HG02870 (cell line): Measurements from ENCODE around the gene GALNTL6.

Experiments
- ATAC-seq: cut with Tn5 transposase; IDR thresholded peaks from one replicate; pipeline ENCODE4 v1.9.1; 2021; ENCODE audit warnings: mild to moderate bottlenecking, moderate library complexity; ENCODE audit not compliant: unreplicated experiment

GALNTL6 gene

DNA sequence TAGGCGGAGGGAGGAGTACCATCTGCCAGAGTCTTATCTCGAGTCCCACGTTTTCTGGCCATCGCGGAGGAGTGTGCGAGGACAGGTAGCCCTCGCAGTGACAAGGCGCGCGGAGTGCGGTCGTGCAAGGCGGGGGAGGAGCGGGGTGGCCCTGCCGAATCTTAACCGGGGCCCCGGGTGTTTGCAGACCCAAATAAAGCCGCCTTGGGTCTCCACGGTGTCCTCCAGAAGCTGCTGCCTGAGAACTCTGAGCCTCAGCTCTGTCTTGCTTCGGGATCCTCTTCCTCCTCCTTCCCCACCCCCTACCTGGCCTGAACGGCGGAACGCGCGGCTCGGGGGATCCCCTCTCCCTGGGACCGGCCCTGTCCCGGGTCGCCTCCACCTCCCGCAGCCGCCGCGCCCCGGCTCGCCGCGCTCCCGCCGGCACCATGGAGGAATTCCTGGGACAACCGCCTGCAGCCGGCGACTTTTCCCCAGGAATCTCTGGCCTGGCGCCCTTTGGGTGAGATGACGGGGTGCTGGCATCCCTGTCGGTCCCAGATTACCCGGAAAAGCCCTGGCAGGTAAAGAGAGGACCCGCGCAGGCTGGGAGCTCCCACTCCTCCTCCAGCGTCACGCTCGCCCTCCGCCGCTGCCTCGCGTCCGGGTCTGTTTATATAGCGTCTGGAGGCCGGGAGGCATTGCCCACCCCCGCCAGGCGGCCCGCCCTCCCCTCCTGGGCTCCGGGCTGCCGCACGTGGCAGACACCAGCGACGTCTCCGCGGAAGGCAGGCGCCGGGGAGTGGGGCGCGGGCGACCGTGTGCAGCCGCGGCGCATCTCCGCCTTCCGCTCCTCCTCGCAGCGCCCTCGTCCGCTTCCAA, at the start of gene GALNTL6:
Gene GALNTL6 (plus strand): TSS at position 740 of the 861 bp plus-strand sequence.
- ATAC-seq: no peak

DNA sequence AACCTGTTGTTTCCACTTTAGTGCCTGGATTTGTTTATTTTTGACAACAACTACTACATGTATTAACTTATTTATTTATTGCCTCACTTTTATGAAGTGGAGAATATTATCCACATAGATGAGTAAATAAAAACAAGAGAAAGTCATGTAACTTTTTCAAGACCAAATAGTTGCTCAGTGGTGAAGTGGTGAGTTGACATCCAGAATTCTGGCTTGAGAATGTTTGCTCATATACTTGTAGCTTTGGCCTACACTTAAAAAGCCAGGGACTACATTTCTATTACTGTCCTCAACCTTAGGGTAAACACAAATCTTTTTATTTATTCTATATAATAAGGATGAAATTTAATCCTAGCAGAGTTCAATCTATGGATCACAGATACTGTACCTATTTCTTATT, 47.7 kb upstream of the GALNTL6 start:
- no peak for ATAC-seq

- no peak for ATAC-seq
Observed at GRCh38 chr4:171774642-171775190, 38.5 kb upstream of the GALNTL6 start.

DNA sequence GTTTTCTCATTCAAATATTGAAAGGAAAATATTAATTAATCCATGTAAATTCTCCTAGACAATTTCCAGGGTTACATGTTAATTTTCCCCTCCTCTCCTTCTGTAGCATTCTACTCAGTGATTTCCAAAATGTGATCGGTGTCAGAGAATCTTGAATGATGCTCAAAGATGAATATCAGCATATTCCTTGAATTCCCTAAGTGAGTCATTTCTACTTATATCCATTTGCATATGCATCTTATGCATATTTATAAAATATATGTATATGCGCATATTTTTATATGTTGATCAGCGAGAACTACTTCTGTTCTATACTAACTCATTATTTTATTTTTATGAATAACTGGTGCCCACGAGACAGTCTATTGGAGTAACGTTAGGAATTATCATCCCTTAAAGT, 33.9 kb upstream of the GALNTL6 start:
- no peak for ATAC-seq

DNA sequence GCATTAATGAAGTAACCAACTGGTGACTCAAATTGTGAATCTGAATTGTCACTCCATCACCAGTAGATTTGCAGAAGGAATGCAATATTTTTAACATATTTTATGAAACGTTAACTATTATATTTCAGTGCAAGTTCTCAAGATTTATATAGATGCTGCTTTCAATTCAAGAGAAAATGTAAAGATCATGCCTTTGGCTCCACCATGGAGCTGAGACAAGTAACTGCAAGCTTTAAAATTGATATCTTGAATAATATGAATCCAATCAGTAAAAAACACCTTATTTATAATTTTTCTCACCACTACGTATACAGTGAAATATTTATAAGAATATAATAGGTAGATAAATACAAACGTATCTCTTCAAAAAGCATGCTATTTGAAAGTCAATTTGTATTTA, 27.8 kb upstream of the GALNTL6 start:
- ATAC-seq: no peak

- no peak for ATAC-seq
Observed at GRCh38 chr4:171793723-171794122, 19.5 kb upstream of the GALNTL6 start.

DNA sequence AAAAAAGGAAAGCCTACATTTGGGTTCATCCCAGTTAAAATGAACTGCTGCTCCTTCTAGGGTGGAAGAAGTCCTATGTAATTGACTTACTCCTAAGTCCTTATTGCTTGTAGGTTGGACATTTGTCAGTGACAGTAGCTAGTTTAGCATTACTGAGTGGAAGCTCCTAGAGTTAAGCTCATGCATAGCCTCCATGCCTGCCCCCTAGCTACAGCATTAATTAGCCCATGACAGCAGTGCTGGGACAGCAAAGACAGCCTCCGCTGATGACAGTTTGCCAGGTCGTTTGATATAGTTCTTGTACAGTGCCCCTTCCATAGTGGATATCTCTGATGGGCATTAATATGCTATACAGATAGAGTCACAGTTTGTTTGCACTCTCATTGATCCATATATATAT, 18.7 kb upstream of the GALNTL6 start:
- ATAC-seq: no peak

DNA sequence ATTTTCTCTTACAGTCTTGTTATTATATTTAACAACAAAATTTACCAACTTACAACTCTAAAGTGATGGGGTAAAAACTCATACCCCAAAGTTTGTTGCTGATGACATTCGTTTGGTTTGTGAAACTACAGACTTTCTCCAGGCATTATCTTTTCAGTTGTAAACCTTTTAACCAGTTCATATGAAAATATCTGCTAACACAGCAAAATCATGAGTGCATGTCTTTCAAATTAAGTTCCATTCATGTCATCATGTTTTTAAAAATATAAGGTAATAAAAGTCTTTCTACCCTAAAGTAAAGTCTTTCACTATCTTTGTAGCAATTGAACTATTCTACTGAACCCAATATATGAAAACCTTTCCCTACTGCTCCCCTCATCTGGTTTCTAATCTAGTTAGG, 3.4 kb upstream of the GALNTL6 start:
- no peak for ATAC-seq

DNA sequence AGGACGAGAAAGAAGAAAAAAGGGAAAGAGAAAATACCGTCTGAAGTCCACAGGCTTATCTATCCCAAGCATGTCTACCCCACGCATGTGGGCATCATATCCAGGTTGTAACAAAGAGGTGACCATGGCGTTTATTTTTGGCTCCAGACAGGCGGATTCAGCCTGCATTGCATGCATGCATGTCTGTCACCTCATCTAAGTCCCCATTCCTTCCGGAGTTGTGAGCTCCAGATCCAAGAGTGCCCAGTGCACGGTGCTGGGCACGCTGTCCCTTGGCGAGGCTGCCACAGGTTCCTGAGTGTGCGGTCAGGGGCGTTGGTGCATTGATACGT, 905 bp upstream of the GALNTL6 start:
- ATAC-seq: no peak

DNA sequence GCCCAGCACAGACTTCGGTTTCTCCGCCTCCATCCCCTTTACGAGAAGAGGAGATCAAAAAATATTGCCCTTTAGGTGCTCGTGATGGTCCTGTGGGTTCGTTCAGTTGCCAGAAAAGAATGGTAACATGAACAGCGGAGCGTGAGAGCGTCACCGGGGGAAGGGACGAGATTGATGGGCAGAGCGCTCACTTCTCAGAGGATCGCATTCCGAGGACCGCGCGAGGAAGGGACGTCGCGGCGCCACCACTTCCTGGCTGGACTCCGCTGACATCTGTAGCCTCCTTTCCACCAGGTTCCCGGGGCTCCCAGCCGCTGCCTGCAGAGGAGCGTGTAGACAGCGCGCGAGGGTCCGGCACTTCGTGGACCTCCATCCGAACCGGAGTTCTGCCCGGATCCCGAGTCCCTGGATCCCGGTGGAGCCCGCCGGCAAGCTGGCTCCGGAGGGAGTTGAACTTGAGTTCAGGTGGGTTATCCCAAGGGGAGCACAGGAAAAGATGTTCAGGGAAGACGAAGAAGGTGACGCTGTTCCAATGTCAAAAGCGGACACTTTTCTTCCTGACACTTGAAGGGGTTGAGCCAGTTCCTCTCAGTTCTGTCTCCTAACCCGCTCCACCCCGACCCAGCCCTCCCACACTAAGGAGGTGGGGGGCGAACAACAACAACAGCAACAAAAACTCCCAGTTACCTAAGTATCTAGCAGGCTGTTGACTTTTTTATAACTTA, 484 bp downstream of the GALNTL6 start:
- no peak for ATAC-seq

- no peak for ATAC-seq
Observed at GRCh38 chr4:171814545-171814944, 1.3 kb downstream of the GALNTL6 start.

DNA sequence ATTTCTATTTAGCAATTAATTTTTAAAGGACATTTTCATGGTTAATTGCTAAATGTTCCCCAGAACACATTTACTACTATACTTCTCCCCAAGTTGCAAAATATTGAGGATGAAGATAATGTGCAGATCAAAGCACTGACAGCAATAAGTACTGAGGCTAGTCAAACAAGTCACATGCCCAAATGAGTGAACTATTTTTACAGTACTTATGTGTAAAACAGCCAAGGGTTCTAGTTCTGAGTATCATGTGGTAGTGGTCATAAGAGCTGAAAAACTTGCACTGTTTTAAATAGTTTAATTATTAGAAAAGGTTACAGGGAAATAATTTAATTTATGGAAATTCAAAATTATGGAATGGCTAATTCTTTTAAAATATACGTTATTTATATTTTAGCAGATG, 3.8 kb downstream of the GALNTL6 start:
- ATAC-seq: no peak

- no peak for ATAC-seq
Observed at GRCh38 chr4:171834640-171835039, 21.4 kb downstream of the GALNTL6 start.

DNA sequence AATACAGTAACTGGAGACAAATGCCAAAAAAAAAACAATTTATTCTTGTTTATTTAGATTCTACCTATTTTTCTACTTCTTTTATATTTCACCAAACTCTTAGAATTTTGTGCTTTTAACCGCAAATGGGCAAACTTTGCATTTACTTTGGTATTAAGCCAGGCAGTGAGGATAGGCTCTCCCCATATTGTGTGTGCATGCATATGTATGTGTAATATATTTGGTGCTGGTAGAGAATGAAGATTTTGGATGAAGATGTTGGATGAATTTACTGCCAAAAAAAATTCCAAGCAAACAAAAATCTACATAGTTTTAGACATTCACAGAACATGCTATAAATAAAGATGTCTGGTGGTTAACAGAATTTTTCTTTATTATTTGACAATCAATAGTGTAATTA, 30.3 kb downstream of the GALNTL6 start:
- ATAC-seq: no peak

DNA sequence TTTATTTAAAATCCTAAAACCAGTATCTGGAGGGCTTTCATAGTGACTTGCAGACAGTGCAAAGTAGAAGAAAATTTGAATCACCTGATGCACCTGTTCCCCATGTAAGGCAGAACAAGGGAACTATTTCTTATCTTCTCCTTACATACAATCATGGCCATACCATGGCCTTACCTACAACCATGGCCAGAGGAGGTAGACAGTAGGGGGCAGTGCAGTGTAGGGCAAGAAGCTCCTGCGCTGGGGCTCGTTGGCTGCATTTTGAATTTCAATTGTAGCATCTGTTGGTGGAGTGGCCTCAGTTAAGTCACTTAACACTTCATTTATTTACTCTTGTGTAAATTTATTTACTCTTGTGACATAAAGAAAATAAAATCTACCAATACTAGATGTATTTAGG, 33.0 kb downstream of the GALNTL6 start:
- ATAC-seq: peak; percentile 87

GRCh38 chr4:171846893-171847292, 33.7 kb downstream of the GALNTL6 start:
- ATAC-seq: no peak

DNA sequence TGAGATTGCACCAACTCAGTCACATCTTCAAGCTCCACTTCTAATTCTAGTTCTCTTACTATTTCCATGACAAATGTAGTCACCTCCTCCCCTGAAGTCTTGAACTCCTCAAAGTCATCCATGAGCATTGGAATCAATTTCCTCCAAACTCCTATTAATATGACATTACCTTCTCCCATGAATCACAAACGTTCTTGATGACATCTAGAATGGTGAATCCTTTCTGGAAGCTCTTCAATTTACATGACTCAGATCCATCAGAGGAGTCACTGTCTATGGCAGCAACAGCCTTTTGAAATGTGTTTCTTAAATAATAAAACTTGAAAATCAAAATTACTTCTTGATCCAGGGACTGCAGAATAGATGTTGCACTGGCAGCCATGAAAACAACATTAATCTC, 34.5 kb downstream of the GALNTL6 start:
- ATAC-seq: no peak

DNA sequence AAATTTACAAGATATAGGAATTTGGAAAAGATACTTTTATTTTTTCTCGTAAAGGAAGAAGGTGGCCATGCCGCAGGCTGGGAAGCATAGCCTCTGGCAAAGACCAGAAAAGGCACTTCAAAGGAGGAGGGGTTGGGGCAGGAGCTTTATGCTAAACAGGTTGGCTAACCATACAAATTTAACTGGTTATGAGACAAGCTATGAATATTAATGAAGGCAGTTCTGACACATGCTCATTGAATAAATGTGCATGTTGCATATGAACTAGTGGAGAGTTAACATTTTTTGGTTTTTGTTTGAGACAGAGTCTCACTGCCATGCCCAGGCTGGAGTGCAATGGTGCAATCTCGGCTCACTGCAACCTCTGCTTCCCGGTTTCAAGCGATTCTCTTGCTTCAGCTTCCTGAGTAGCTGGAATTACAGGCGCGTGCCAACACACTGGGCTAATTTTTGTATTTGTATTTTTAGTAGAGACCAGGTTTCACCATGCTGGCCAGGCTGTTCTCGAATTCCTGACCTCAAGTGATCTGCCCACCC, 36.5 kb downstream of the GALNTL6 start:
- ATAC-seq: no peak

DNA sequence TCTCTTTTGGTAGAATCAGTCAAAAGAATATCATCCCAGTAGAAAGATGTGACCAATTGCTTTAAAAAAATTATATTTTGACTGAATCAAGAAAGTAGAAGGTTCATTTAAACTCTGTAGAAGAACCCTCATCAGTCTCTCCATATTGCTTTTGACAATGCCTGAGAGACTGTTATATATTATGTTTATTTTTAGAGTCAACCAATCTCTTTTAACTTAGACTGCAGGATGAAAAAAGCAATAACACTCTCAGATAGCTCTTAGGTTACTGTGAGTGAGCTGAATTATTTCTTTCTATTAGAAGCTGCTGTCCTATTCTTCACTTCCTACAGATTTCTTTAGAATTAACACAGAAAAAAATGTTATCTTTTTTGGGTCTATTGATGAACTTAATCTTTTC, 38.1 kb downstream of the GALNTL6 start:
- no peak for ATAC-seq

DNA sequence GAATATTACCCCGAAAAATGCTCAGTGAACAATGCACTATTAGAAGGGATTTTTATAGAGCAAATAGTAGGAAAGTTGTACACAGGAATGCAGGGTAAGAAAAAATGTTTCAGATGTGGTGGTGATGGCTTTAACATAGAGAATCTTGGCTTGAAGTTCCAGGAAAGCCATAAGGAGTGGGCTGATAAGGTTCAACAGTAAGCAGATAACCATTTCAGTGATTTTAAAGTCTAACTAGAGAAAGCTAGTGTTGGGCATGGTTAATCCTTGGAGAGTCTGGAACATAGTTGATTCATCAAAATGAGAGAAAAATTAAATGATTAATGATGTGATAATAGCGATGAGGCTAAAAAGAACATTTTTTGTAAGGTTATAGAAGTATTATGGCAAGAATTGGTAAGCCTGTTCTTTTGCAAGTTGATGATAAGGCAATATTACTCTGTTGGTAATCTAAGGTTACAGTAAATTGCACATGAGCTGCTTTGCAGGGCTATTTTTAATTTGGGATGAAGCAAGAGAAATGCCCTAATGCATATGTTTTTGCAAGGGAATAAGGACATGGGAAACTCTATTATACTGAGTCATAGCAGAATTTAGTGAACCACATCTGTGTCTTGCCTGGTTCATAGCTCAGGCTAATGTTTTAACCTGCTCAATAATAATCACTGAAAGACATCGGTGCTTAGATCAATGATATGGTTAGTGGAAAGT, 44.3 kb downstream of the GALNTL6 start:
- no peak for ATAC-seq

- ATAC-seq: peak; percentile 43
Observed at GRCh38 chr4:171875291-171875690, 62.1 kb downstream of the GALNTL6 start.
